Gastrocnemius medialis (tissue), 4 donors: ENCODE results near the gene CLMN. TPM values are rescaled to one million over a fixed set of nuclear protein-coding genes. Genes with fewer than 3 reads are reported as not detected.

ENCODE experiments used
- ATAC-seq, 2 donors: fragments of 150-250 bp; one replicate each; pipeline ENCODE4 v1.9.1; 2016
- DNase-seq, 2 donors: peaks; one replicate each; pipeline ENCODE4 v3.0.0-alpha.2; 2019
- H3K27ac ChIP-seq, 4 donors: fragments of 200-600 bp; sonication (generic); 1 replicate in 1 of 4; 2 replicates in 3 of 4; pipeline ENCODE4 v1.5.1; 2016 to 2018; ENCODE audit warnings: mild to moderate bottlenecking in 2 of 4, moderate library complexity in 1 of 4
- H3K27me3 ChIP-seq, 3 donors: fragments of 200-600 bp; sonication (generic) in 2 of 3; 1 replicate in 1 of 3; 2 replicates in 2 of 3; pipeline versions ENCODE4 v1.5.1 to v1.6.0; 2016 to 2019; ENCODE audit warnings: mild to moderate bottlenecking in 1 of 3, moderate library complexity in 1 of 3
- H3K36me3 ChIP-seq, 2 donors: fragments of 200-600 bp; sonication (generic) in 1 of 2; one replicate each; pipeline ENCODE4 v1.5.1; 2017 to 2018
- H3K4me1 ChIP-seq, 2 donors: fragments of 200-600 bp; sonication (generic) in 1 of 2; one replicate each; pipeline ENCODE4 v1.5.1; 2016 to 2017; ENCODE audit warnings: mild to moderate bottlenecking in 2 of 2
- H3K4me3 ChIP-seq, 4 donors: fragments of 200-600 bp; sonication (generic) in 3 of 4; 1 replicate in 1 of 4; 2 replicates in 3 of 4; pipeline ENCODE4 v1.5.1; 2016 to 2019; ENCODE audit warnings: mild to moderate bottlenecking in 2 of 4
- H3K9me3 ChIP-seq, 3 donors: fragments of 200-600 bp; sonication (generic) in 2 of 3; 1 replicate in 1 of 3; 2 replicates in 2 of 3; pipeline ENCODE4 v1.5.1; 2016 to 2019
- POLR2A ChIP-seq, 2 donors: fragments of 450-650 bp; IDR thresholded peaks; one replicate each; pipeline ENCODE4 v1.6.1; 2017; ENCODE audit warnings: antibody characterized with exemption in 2 of 2, mild to moderate bottlenecking in 2 of 2, moderate library complexity in 2 of 2
- in situ Hi-C, 4 donors: fragments of 200-750 bp; cut with MboI; loops; one replicate each; pipeline versions ENCODE4 v1.15.0 to v1.8.0; 2017; ENCODE audit warnings: low sequenced_read_pairs in 4 of 4
- intact Hi-C: fragments of 100-400 bp; cut with DNase I; formaldehyde crosslinking; loops from one replicate; pipeline ENCODE4 v1.15.1; 2023; ENCODE audit warnings: low total_unique reads
- total RNA-seq, 4 donors: library from RNA; depleted of rRNA; stranded (reverse); fragments of >200 nt; gene quantifications; one replicate each; pipeline versions ENCODE4 v1.1.0 to v1.2.3, GENCODE V29; 2016
- TF ChIP-seq, protein P1 (sequence below), 5 experiments: fragments of 450-650 bp in 3 of 5; fragments of 200-600 bp in 2 of 5; sonication (generic) in 2 of 5; IDR thresholded peaks in 4 of 5; conservative IDR thresholded peaks in 1 of 5; 1 replicate in 4 of 5; 2 replicates in 1 of 5; pipeline ENCODE4 v1.5.1; 2016 to 2019; ENCODE audit warnings: antibody characterized with exemption in 5 of 5, mild to moderate bottlenecking in 3 of 5, moderate library complexity in 3 of 5

Gene CLMN
- total RNA-seq, 4 donors from 2014 or later = 3.8 to 8.8 (median 5.8) TPM

DNA sequence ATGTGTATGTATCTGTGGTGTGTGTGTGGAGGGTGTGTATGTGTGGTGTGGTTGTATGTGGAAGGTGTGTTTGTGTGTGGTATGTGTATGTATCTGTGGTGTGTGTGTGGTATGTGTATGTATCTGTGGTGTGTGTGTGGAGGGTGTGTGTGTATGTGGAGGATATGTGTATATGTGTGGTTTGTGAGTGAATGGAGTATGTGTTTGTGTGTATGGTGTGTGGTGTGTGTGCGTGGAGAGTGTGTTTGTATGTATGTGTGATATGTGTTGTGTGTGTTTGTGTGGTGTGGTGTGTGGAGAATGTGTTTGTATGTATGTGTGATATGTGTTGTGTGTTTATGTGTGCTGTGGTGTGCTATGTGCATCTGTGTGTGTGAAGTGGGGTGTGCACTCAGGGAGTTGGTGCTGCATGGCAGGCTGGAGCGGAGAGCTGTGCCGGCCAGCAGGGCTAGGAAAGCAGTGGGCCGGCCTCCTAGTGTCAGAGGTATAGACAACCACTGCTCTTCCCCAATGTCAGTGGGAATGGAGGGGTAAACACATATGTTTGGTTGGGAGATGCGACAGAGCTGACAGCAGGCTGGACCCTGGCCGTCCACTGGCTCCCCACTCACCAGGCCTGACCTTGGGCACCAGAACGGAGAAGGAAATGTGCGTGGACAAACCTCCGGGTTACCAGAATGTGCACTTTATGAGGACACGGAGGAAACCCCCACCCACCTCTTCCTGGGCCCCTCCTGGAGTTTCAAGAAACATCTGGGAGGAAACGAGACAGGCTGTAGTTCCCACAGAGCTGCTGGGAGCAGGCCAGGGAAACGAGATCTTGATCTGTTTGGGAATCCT lies 60.7 kb downstream of the CLMN start:
- no peaks in the 10 kb centered on the region for H3K27me3 ChIP-seq
- in situ Hi-C loops (no loop called here), intact Hi-C loops (no loop called here)
- H3K27ac ChIP-seq = peak overlapping the region in 3 of 4 donors; percentile 25 to 43 (median 38)
- TF ChIP-seq, protein P1, sequence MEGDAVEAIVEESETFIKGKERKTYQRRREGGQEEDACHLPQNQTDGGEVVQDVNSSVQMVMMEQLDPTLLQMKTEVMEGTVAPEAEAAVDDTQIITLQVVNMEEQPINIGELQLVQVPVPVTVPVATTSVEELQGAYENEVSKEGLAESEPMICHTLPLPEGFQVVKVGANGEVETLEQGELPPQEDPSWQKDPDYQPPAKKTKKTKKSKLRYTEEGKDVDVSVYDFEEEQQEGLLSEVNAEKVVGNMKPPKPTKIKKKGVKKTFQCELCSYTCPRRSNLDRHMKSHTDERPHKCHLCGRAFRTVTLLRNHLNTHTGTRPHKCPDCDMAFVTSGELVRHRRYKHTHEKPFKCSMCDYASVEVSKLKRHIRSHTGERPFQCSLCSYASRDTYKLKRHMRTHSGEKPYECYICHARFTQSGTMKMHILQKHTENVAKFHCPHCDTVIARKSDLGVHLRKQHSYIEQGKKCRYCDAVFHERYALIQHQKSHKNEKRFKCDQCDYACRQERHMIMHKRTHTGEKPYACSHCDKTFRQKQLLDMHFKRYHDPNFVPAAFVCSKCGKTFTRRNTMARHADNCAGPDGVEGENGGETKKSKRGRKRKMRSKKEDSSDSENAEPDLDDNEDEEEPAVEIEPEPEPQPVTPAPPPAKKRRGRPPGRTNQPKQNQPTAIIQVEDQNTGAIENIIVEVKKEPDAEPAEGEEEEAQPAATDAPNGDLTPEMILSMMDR (IDR thresholded peaks at IDR 0.05 in 4 of 5, conservative IDR thresholded peaks at IDR 0.05 in 1 of 5) = no peak
- TF ChIP-seq POLR2A (IDR thresholded peaks at IDR 0.05) = no peak
- DNase-seq (no peak), ATAC-seq (no peak)
- no peaks in the 10 kb centered on the region for H3K36me3 ChIP-seq
- peaks cover 14 to 22% of the 10 kb centered on the region in 2 donors for H3K4me1 ChIP-seq
- H3K9me3 ChIP-seq = no peaks in the 10 kb centered on the region
- H3K4me3 ChIP-seq = no peak overlapping the region

DNA sequence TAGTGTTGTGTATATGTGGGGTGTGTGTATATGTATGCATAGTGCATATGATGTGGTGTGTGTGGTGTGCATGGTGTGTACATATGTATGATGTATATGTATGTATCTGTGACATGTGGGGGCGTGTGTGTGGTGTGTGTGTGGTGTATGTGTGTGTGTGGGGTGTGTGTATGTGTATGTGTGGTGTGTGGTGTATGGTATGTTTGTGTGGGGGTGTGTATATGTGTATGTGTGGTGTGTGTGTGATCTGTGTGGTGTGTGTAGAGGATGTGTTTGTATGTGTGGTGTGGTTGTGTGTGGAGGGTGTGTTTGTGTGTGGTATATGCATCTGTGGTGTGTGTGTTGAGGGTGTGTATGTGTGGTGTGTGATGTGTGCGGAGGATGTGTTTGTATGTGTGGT lies 61.6 kb downstream of the CLMN start:
- Histone ChIP-seq H3K9me3 (no peaks in the 10 kb centered on the region), H3K4me1 (peaks cover 14 to 22% of the 10 kb centered on the region in 2 donors), H3K27ac (no peak overlapping the region), H3K27me3 (no peaks in the 10 kb centered on the region), H3K36me3 (no peaks in the 10 kb centered on the region), H3K4me3 (no peak overlapping the region)
- DNase-seq = no peak
- TF ChIP-seq, protein P1 (IDR thresholded peaks at IDR 0.05 in 4 of 5, conservative IDR thresholded peaks at IDR 0.05 in 1 of 5) = no peak
- no peak for TF ChIP-seq POLR2A (IDR thresholded peaks at IDR 0.05)
- intact Hi-C loops (no loop called here), in situ Hi-C loops (no loop called here)
- ATAC-seq = no peak

DNA sequence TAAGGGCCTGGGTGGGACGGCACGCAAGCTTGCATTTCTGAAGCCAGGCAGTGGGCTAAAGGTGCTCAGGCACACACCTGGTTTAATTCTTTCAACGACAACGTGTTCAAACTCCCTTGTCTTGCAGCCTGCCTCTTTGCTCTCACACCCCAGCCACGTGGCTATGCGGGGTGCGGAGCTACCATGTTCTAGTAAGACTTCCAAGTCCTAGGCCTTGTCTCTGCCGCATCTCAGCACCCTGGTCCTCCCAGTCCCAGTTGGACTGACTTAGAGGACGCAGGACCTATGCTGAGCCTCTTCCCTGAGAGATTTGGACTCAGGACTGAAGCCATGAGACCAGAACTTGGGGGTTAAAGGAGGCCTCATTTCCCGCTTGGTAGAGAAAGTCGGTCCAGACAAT lies 62.2 kb downstream of the CLMN start:
- Histone ChIP-seq H3K4me3 (no peak overlapping the region), H3K4me1 (peaks cover 13 to 19% of the 10 kb centered on the region in 2 donors), H3K9me3 (no peaks in the 10 kb centered on the region), H3K36me3 (no peaks in the 10 kb centered on the region), H3K27me3 (no peaks in the 10 kb centered on the region), H3K27ac (no peak overlapping the region)
- ATAC-seq = no peak
- intact Hi-C loops (no loop called here), in situ Hi-C loops (no loop called here)
- DNase-seq = no peak
- TF ChIP-seq POLR2A (IDR thresholded peaks at IDR 0.05) = no peak
- TF ChIP-seq, protein P1 (IDR thresholded peaks at IDR 0.05 in 4 of 5, conservative IDR thresholded peaks at IDR 0.05 in 1 of 5) = no peak

DNA sequence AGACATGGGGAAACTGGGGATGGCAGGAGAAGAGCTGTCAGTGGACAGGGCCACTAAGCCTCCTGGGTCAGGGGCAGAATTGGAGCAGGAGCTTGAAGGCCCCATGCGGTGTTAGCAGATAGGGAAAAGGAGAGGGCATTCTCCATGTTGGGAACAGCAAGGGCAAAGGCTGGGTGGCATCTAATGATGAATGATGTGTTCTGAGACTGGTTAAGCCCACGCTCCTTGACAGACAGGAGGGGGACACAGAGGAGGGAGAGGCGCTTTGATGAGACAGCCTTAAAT lies 63.0 kb downstream of the CLMN start:
- Histone ChIP-seq H3K9me3 (no peaks in the 10 kb centered on the region), H3K36me3 (no peaks in the 10 kb centered on the region), H3K27ac (no peak overlapping the region), H3K27me3 (no peaks in the 10 kb centered on the region), H3K4me3 (no peak overlapping the region), H3K4me1 (peaks cover 5 to 11% of the 10 kb centered on the region in 2 donors)
- DNase-seq (no peak), ATAC-seq (no peak)
- intact Hi-C loops (no loop called here), in situ Hi-C loops (no loop called here)
- TF ChIP-seq POLR2A (IDR thresholded peaks at IDR 0.05) = no peak
- TF ChIP-seq, protein P1 (IDR thresholded peaks at IDR 0.05 in 4 of 5, conservative IDR thresholded peaks at IDR 0.05 in 1 of 5) = no peak
